ENCODE data around the gene PLEKHH2. TPM values are rescaled to one million over a fixed set of nuclear protein-coding genes. Genes with fewer than 3 reads are reported as not detected.

PLEKHH2 gene
- total and polyA plus RNA-seq, 3 donors from 2014 or later, result 7.4 to 80.2 (median 45.3) TPM

DNA sequence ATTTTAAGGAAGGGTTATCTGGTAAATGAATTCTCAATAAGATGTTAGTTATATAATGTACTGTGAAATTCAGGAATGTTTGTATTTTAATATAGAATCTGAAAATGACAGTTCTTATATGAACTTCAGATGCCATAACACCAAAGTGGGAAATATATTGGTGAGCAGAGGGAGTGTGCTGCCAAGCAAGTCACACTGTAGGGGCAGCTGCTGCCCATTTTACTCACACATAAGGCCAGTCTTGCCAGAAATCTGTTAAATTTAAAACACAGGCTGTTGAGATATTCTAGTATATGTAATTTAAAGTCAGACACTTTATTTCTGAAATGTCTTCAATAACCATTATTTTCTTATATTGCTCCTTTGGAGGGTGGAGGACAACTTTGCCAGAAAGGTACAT is 73.8 kb downstream of the PLEKHH2 start:
- Histone ChIP-seq H3K36me3 (ENCODE audit: low read depth, missing control alignments) (no peaks in the 10 kb centered on the region), H3K4me3 (no peak overlapping the region), H3K27me3 (no peaks in the 10 kb centered on the region), H3K9me3 (no peaks in the 10 kb centered on the region), H3K27ac (no peak overlapping the region), H3K4me1 (no peaks in the 10 kb centered on the region)
- no peak for TF ChIP-seq POLR2A (IDR thresholded peaks at IDR 0.05)
- TF ChIP-seq, protein P1, sequence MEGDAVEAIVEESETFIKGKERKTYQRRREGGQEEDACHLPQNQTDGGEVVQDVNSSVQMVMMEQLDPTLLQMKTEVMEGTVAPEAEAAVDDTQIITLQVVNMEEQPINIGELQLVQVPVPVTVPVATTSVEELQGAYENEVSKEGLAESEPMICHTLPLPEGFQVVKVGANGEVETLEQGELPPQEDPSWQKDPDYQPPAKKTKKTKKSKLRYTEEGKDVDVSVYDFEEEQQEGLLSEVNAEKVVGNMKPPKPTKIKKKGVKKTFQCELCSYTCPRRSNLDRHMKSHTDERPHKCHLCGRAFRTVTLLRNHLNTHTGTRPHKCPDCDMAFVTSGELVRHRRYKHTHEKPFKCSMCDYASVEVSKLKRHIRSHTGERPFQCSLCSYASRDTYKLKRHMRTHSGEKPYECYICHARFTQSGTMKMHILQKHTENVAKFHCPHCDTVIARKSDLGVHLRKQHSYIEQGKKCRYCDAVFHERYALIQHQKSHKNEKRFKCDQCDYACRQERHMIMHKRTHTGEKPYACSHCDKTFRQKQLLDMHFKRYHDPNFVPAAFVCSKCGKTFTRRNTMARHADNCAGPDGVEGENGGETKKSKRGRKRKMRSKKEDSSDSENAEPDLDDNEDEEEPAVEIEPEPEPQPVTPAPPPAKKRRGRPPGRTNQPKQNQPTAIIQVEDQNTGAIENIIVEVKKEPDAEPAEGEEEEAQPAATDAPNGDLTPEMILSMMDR (IDR thresholded peaks at IDR 0.05), result no peak
- intact Hi-C loops (cut with DNase I; ENCODE audit: low total_unique reads), result no loop called here
- DNase-seq, result no peak

- no peaks in the 10 kb centered on the region for H3K4me1 ChIP-seq
- no peak for TF ChIP-seq POLR2A (IDR thresholded peaks at IDR 0.05)
- TF ChIP-seq, protein P1 (IDR thresholded peaks at IDR 0.05), result no peak
- H3K27ac ChIP-seq, result no peak overlapping the region
- no peak for DNase-seq
- 38 to 39% methylated on average over 2 of the region's 2 CpGs for WGBS, 2 donors
- no peaks in the 10 kb centered on the region for H3K9me3 ChIP-seq
- no peaks in the 10 kb centered on the region for H3K27me3 ChIP-seq
- no peak overlapping the region for H3K4me3 ChIP-seq
- H3K36me3 ChIP-seq (ENCODE audit: low read depth, missing control alignments), result no peaks in the 10 kb centered on the region
- intact Hi-C loops (cut with DNase I; ENCODE audit: low total_unique reads), result no loop called here
These were observed 77.1 kb downstream of the PLEKHH2 start for GRCh38 chr2:43714164-43714563.

- WGBS, 2 donors, result 83 to 85% methylated on average over 4 of the region's 4 CpGs
- TF ChIP-seq POLR2A (IDR thresholded peaks at IDR 0.05), result no peak
- TF ChIP-seq, protein P1 (IDR thresholded peaks at IDR 0.05), result no peak
- H3K4me1 ChIP-seq, result no peaks in the 10 kb centered on the region
- intact Hi-C loops (cut with DNase I; ENCODE audit: low total_unique reads), result no loop called here
- no peaks in the 10 kb centered on the region for H3K27me3 ChIP-seq
- no peak overlapping the region for H3K4me3 ChIP-seq
- DNase-seq, result no peak
- H3K9me3 ChIP-seq, result no peaks in the 10 kb centered on the region
- H3K36me3 ChIP-seq (ENCODE audit: low read depth, missing control alignments), result no peaks in the 10 kb centered on the region
- H3K27ac ChIP-seq, result no peak overlapping the region
These were observed 78.4 kb downstream of the PLEKHH2 start for GRCh38 chr2:43715300-43716098.

- H3K27ac ChIP-seq, result no peak overlapping the region
- intact Hi-C loops (cut with DNase I; ENCODE audit: low total_unique reads), result no loop called here
- no peaks in the 10 kb centered on the region for H3K27me3 ChIP-seq
- H3K36me3 ChIP-seq (ENCODE audit: low read depth, missing control alignments), result no peaks in the 10 kb centered on the region
- no peak overlapping the region for H3K4me3 ChIP-seq
- no peak for DNase-seq
- no peaks in the 10 kb centered on the region for H3K4me1 ChIP-seq
- no peaks in the 10 kb centered on the region for H3K9me3 ChIP-seq
- TF ChIP-seq POLR2A (IDR thresholded peaks at IDR 0.05), result no peak
- TF ChIP-seq, protein P1 (IDR thresholded peaks at IDR 0.05), result no peak
These were observed 80.3 kb downstream of the PLEKHH2 start for GRCh38 chr2:43717322-43717721.
